Fibroblast of skin of left quadriceps (primary cell): ENCODE results near the gene TSPOAP1.

Source experiments
- DNase-seq, 2 experiments: peaks; one replicate each; pipeline ENCODE4 v3.0.0-alpha.2; 2013; ENCODE audit warnings: low read depth in 2 of 2

Gene TSPOAP1

DNA sequence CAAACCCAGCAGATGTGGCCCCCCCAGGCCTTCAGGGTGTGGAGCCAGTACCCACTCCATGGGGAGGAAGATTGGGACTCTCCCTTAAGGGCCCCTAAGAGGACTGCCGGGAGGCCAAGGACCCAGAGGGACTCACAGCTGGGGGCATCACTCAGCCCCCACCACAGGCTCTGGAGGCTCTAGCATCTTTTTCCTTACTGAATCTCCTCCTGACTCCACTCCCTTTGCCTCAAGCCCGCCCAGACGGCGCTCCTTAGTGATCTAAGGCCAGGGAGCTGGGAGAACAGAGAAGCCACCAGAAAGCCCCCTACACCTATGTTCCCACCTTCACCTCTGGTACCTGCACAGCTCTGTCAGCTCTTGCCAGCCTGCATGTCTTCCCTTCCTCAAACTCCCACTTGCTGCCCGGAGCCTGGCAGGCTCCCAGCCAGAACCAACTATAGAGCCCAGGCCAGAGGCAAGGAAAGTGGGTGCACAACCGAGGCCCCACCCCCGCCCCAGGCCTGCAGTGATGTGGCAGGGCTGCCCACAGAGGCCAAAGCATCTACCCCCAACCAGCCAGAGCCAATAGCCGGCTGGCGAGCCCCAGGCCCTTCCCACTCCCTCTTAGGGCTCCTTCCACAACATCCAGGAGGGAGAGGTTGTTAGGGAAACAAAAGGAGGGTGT, 25.5 kb downstream of the TSPOAP1 start:
- no peak for DNase-seq

GRCh38 chr17:58302171-58302918, 26.2 kb downstream of the TSPOAP1 start:
- DNase-seq = no peak

DNA sequence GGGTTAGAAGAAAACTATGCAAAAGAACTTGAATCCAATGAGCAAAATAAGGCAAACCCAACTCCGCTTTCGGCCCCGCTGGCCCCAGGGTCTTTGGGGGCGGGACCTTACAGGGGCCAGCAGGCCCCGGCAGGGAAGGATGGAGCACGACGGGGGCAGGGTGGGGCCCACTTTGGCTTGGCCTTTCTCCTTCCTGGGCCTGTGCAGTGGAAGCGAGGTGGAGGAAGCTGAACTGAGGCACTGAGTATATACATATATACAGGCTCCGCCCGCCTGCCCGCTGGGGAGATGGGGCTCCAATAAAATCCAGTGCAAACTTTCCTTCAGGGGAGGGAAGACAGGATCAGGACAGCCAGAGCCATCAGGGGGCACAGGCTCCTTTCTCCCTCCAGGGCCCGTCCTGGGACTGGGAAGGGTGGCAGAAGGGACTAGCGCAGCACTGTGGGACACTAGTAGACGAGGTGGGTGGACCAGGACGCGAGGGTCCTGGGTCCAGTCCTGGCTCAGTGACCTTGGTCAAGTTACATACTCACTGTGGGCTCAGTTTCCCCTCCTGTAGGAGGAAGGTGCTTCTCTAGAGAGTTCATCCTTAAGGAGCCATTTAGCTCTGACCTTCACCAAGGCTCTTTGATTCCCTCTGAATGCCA, 27.0 kb downstream of the TSPOAP1 start:
- no peak for DNase-seq

DNA sequence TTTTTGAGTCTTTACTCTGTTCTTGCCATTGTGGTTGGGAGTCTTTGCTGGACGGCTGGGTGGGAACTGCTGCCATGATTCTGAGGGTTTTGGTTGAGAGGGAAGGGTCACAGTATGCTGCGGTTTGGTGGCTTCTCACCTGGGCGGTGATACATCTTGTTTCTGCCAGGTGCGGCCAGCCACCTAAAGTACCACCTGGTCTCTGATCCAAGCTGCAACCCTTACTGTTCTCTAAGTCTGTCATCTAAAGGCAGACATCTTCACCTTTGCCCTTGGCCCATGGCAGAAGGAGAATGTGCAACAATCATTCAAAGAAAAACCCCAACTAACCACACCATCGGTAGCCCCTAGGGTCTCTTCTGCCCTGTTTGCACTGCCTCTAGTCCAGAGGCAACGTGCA, 28.3 kb downstream of the TSPOAP1 start:
- no peak for DNase-seq

DNA sequence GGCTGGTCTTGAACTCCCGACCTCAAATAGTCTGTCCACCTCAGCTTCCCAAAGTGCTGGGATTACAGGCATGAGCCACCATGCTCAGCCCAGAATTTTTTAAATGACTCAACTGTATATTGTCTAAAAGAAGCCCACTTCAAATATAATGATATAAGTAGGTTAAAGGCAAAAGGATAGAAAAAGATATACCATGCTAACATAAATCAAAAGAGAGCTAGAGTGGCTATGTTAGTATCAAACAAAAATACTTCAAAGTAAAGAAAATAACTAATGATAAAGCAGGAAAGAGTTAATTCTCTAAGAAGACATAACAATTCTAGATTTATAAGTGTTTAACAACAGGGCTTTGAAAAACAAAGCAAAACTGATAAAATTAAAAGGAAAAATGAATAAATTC, 34.6 kb downstream of the TSPOAP1 start:
- no peak for DNase-seq

- no peak for DNase-seq
These were observed 37.3 kb downstream of the TSPOAP1 start for GRCh38 chr17:58291246-58291645.

GRCh38 chr17:58289869-58290268, 38.7 kb downstream of the TSPOAP1 start:
- no peak for DNase-seq

- DNase-seq = no peak
These were observed 43.2 kb downstream of the TSPOAP1 start for GRCh38 chr17:58285422-58285810.

- DNase-seq = no peak
These were observed 43.8 kb downstream of the TSPOAP1 start for GRCh38 chr17:58284613-58285421.

GRCh38 chr17:58283674-58284612, 44.7 kb downstream of the TSPOAP1 start:
- no peak for DNase-seq

DNA sequence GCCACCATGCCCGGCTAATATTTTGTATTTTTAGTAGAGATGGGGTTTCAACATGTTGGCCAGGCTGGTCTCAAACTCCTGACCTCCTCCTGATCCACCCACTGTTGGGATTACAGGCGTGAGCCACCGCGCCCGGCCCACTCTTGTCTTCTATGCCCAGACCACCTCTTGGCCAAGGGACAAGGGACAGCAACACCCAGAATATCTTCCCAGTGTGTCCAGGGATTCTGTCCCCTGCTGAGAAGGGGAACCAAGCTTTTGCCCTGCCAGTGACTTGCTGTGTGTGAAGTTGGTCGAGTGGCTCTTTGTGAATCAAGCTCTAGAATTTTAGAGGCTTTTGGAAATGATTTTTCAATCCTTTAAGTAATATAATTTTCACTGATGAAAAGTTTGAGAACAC, 46.2 kb downstream of the TSPOAP1 start:
- no peak for DNase-seq

DNA sequence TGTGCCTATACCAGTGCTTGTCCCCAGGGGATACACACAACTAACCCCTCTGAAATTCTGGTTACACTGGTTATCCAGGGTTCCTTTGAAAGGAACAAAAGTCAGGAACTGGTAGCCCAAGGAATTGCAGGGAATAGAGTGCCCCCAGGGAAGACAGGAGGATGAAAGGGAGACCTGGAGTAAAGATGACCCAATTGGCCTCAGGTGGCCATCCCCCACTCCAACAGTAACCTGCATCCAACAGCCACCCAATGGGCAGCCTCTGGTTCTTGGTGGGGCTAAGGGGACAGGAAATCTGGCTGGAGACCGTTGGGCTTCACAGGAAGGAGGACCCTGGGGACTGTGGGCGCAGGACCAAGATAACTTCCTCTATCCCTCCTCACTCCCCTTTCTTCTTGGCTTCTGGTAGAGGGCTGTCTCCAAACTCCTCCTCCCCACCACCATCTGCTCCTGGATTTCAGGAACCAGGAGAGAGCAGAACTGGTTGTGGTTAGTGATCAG, 47.0 kb downstream of the TSPOAP1 start:
- DNase-seq = no peak

DNA sequence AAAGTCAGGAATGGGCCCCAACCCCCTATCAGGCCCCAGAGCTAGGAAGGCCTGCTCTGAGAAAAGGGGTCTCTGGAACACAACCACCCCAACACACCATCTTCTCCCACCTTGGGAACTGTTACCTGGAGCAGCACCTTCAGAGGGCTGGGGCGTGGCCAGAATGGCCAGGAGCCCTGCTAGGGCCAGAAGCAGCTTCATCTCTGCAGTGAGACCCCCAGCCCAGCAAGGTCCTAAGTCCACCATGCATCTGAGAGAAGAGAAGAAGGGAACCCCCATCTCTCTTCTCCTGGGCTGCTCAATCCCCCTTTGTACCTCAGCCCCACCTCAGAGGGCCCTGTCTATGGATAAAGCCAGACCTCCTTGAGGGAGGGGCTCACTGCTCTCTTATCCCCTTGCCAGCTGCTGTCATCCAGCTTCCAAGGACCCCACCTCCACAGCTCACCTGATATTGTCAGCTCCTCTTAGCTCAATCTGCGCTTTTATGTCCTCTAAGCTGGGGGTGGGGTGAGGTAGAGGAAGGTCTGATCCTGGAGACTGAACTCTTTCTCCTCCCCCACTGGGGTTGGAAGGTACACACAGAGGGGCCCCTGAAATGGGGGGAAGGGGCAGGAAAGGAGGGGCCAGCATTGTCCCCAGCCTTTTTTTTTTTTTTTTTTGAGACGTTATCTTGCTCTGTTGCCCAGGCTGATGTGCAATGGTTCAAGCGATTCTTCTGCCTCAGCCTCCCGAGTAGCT, 47.9 kb downstream of the TSPOAP1 start, which contains the start of gene MPO:
MPO (minus strand) TSS at position 456 of the 738 bp plus-strand sequence; CDS start at position 279, 177 bp downstream.
- DNase-seq = no peak

GRCh38 chr17:58279736-58280479, 48.7 kb downstream of the TSPOAP1 start:
- no peak for DNase-seq

GRCh38 chr17:58279016-58279711, 49.4 kb downstream of the TSPOAP1 start:
- no peak for DNase-seq

GRCh38 chr17:58278661-58279015, 50.0 kb downstream of the TSPOAP1 start:
- no peak for DNase-seq

DNA sequence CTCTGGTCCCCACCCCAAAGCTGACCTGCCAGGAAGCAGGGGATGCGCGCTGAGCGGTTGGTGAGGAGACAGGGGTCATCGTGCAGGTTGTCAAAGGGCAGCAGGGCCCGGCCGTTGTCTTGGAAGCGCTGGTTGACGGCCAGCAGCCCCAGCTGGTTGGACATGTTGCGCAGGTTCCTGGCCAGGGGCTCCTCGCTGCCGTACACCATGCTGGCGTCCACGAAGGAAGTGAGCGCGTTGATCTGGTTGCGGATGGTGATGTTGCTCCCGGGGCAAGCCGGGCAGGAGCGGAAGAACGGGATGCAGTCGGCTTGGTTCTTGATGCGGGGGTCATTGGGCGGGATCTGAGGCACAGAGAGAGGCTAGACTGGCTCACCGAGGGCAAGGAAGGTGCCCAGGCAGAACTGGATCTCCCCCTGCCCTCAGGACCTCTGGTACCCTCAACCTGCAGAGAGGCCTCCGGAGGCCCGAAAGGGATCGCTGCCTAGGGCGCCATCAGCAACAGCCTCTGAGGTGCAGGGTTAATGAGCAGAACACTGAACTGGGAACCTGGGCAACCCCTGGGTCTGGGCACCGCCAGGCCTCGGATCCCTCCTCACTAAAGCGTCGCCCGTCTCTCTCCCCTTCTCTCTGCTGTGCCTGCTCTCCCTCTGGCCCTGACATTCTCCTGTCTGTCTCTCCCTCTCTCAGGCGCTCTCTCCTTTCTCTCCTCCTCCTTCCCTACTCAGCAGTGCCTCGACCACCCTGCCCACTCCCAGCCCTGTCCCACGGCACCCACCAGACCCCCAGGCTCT, 50.6 kb downstream of the TSPOAP1 start:
- no peak for DNase-seq
